ENCODE results near the gene LRRC23.
"Not testable (repeated sequence)": the region's sequence is repeated elsewhere in the genome, so short reads cannot be mapped to it uniquely, and the experiment has no call there.

Gene LRRC23

GRCh38 chr12:6899837-6900519, 4.6 kb upstream of the LRRC23 start:
- in situ Hi-C loops (cut with HindIII; ENCODE audit: low sequenced_read_pairs): no loop called here

- in situ Hi-C loops (cut with HindIII; ENCODE audit: low sequenced_read_pairs): no loop called here
These were observed 2.2 kb upstream of the LRRC23 start for GRCh38 chr12:6902448-6902847.

DNA sequence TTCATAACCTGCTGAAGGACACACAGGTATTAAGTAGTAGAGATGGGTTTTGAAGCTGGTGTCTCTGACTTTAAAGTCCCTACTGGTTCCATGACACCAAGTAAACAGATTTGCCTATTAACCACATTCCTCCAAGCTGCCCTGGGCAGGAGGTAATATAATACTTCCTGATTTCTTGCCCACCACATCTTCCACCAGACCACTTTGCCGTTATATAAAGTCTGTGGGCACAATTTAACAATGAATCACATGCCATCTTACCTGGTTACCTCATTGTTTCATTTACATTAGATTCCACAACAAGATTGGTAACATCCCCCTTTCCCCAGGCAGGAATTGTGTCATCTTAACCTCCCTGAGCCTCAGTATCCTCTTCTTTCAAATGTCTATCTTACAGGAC, 900 bp upstream of the LRRC23 start:
- in situ Hi-C loops (cut with HindIII; ENCODE audit: low sequenced_read_pairs): no loop called here

- in situ Hi-C loops (cut with HindIII; ENCODE audit: low sequenced_read_pairs): no loop called here
These were observed 905 bp downstream of the LRRC23 start for GRCh38 chr12:6905414-6906040.

DNA sequence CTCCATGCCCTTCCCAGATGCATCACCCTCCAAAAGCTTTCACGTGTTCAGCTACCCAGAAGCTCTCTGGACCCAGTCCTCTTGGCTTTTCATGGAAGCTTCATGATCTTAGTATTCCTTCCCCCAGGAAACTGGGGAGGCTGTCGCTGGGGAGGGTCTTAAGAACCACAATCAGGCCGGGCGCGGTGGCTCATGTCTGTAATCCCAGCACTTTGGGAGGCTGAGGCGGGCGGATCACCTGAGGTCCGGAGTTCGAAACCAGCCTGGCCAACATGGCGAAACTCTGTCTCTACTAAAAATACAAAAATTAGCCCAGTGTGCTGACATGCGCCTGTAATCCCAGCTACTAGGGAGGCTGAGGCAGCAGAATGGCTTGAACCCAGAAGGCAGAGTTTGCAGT, 3.5 kb downstream of the LRRC23 start:
- in situ Hi-C loops (cut with HindIII; ENCODE audit: low sequenced_read_pairs): not testable (repeated sequence)

DNA sequence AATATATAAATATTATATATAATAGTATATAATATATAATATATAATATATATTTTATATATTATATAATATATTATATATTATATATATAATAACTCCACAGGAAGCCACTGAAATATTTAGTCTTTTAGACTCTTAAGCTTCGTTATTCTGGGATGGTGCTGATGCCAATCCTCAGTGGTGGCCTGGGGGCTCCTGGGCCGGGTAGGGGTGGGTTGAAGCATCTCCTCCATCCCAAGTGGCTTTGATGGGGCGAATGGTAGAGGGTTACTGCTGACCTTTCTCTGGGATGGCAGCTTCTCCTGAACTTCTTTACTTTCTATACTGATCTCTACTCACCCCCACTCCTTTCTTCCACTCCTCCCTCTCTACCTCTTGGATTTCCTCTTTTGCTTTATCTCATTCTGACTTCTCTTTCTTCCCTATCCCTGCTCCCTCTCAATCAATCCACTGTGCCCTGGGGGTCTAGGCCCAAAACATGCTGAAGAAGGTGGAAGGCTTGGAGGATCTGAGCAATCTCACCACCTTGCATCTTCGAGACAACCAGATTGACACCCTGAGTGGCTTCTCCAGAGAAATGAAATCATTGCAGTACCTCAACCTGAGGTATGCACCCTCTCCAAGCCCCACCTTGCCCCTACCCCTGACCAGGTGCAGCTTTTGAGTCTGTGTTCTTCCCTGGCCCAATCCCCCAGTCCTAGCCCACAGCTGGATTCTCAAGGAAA, 5.0 kb downstream of the LRRC23 start:
- in situ Hi-C loops (cut with HindIII; ENCODE audit: low sequenced_read_pairs): no loop called here

- in situ Hi-C loops (cut with HindIII; ENCODE audit: low sequenced_read_pairs): no loop called here
These were observed 7.7 kb downstream of the LRRC23 start for GRCh38 chr12:6912164-6912935.

- in situ Hi-C loops (cut with HindIII; ENCODE audit: low sequenced_read_pairs): no loop called here
These were observed 9.8 kb downstream of the LRRC23 start, which contains the start of gene ENO2 for GRCh38 chr12:6914246-6914946. Gene ENO2 (plus strand): TSS chr12:6914580. CDS start chr12:6915833, 1,253 bp downstream.

DNA sequence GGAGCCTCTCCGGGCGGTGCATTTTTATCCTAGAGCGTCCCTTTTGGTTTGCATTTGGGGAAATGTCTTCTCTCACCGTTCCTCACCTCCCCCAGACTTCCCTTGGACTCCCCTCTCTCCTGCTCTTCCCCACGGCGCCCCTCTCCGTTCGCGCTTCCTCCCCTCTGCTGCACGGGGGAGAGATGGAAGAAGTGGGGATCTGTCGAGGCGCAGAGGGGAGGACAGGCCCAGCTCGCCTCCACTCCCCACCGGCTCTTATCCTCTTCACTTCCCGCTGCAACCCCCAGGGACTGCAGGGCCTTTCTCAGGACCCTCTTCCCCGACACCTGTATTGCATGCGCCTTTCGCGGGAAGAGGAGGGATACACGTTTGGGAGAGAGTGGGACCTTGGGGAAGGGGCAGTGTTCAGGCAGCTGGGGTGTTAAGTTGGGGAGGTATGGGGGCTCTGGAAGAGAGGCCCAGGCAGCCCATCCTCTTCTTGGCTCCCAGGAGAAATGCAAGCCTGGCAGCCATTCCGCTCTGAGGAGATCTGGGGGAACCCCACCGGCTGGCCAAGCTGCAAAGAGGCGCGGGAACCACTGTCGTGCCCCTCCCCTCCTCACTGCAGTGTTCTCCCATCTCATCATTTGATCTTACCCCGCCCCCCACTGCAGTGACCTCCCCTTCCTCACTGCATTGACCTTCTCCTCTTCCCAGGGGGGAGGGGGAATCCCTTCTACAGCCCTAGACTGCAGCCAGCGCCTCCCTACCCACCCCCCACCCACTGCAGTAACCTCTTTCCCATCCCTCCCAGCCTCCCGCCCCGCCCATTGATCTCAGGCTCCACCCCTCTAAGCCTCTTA, 10.5 kb downstream of the LRRC23 start:
- in situ Hi-C loops (cut with HindIII; ENCODE audit: low sequenced_read_pairs): no loop called here

GRCh38 chr12:6915789-6916285, 11.2 kb downstream of the LRRC23 start:
- in situ Hi-C loops (cut with HindIII; ENCODE audit: low sequenced_read_pairs): no loop called here

DNA sequence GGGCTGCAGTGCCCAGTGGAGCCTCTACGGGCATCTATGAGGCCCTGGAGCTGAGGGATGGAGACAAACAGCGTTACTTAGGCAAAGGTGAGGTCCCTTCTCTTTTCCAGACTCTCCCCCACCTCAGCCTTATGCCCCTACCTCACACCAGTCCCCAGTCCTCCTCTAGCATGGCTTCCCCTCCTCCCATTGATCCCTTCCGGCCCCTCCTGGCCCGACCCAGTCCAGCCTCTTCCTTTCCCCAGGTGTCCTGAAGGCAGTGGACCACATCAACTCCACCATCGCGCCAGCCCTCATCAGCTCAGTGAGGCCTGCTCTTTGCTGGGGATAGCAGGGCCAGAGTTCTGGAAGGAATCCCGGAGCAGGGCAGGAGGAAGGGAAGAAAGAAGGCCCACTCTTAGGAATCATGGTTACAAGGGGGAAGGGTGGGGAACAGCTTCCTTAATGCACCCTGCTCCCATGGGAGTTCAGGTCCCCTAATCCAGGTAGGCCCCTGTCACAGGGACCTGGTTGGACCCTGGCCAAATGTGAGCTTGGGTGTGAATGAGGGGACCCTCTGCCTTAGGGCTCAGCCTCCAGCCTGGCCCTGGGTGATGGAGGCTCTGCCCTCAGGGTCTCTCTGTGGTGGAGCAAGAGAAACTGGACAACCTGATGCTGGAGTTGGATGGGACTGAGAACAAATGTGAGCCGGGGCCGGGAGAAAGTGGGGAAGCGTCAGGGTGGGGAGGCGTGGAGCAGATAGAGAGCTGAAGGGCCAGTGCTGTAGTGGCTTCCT, 12.0 kb downstream of the LRRC23 start:
- in situ Hi-C loops (cut with HindIII; ENCODE audit: low sequenced_read_pairs): no loop called here

DNA sequence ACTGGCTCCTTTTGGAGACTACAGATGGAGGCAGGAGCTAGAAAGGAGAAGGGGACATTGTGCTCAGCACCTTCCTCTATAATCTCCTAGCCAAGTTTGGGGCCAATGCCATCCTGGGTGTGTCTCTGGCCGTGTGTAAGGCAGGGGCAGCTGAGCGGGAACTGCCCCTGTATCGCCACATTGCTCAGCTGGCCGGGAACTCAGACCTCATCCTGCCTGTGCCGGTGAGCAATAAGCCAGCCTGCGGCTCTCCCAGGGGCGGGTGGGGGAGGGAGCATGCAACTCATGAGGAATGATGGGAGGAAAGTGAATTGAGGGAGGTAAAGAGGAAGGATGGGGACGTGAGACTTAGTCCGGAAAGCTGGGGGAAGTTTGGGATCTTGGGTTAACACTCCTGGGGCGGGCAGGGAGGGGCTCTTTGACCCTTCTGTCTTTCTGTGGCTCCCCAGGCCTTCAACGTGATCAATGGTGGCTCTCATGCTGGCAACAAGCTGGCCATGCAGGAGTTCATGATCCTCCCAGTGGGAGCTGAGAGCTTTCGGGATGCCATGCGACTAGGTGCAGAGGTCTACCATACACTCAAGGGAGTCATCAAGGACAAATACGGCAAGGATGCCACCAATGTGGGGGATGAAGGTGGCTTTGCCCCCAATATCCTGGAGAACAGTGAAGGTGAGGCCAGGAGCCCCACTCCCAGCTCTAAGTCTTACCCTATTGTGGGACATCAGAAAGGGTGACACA, 13.0 kb downstream of the LRRC23 start:
- in situ Hi-C loops (cut with HindIII; ENCODE audit: low sequenced_read_pairs): no loop called here

DNA sequence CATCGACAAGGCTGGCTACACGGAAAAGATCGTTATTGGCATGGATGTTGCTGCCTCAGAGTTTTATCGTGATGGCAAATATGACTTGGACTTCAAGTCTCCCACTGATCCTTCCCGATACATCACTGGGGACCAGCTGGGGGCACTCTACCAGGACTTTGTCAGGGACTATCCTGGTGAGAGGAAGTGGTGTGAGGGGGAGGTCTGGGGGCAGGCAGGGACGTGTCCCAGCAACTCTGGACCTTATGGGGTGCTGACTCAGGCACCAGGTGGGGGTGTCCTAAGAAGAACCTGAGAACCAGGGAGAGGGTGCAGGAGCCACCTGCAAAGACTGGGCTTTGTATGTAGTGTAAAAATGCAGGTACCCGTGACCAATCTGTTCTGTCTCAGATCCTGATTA, 15.0 kb downstream of the LRRC23 start:
- in situ Hi-C loops (cut with HindIII; ENCODE audit: low sequenced_read_pairs): no loop called here

- in situ Hi-C loops (cut with HindIII; ENCODE audit: low sequenced_read_pairs): no loop called here
These were observed 16.9 kb downstream of the LRRC23 start for GRCh38 chr12:6921539-6921938.

DNA sequence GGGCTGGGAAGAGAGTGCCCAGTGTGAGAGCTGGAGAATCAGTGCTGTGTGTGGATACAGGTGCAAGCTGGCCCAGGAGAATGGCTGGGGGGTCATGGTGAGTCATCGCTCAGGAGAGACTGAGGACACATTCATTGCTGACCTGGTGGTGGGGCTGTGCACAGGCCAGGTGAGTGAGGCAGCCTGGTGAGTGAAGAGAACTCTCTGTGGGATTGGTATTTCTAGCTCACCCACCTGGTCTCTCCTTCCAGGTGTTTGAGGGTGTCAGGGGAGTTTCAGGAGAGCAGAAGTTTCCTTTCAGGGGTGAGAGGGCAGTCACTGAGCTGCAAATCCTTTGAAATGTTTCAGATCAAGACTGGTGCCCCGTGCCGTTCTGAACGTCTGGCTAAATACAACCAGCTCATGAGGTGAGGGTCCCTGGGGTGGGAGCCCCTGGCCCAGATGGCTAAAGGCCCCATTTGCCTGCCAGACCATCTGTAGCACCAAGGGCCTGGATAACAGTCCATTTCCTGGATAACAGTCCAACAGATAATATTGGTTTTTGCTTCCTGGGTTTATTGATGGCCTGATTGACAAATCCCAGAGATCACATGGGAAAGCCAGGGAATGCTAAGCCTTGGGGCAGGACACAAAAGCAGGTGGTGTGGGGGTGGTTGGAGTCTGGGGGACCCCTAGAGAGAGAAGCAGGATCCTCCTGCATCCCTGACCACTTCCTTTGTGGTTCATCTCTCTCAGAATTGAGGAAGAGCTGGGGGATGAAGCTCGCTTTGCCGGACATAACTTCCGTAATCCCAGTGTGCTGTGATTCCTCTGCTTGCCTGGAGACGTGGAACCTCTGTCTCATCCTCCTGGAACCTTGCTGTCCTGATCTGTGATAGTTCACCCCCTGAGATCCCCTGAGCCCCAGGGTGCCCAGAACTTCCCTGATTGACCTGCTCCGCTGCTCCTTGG, 17.6 kb downstream of the LRRC23 start:
- in situ Hi-C loops (cut with HindIII; ENCODE audit: low sequenced_read_pairs): no loop called here

DNA sequence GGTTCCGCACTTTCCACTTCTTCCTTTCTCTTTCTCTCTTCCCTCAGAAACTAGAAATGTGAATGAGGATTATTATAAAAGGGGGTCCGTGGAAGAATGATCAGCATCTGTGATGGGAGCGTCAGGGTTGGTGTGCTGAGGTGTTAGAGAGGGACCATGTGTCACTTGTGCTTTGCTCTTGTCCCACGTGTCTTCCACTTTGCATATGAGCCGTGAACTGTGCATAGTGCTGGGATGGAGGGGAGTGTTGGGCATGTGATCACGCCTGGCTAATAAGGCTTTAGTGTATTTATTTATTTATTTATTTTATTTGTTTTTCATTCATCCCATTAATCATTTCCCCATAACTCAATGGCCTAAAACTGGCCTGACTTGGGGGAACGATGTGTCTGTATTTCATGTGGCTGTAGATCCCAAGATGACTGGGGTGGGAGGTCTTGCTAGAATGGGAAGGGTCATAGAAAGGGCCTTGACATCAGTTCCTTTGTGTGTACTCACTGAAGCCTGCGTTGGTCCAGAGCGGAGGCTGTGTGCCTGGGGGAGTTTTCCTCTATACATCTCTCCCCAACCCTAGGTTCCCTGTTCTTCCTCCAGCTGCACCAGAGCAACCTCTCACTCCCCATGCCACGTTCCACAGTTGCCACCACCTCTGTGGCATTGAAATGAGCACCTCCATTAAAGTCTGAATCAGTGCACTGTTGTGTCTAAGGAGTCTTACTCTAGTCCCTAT, 18.5 kb downstream of the LRRC23 start:
- in situ Hi-C loops (cut with HindIII; ENCODE audit: low sequenced_read_pairs): no loop called here

Data from DLD1 (cell line).